CD8-positive, alpha-beta memory T cell (primary cell): ENCODE measurements around the gene ZFHX3. TPM values are rescaled to one million over a fixed set of nuclear protein-coding genes. Genes with fewer than 3 reads are reported as not detected.

Source experiments
- CTCF ChIA-PET: fragments of 350-600 bp; sonication (Branson Sonifier 250); formaldehyde crosslinking; loops from one replicate; lab custom pipeline; 2021; ENCODE audit warnings: antibody characterized with exemption; lab: Charles Lee
- POLR2A ChIA-PET: fragments of 350-600 bp; sonication (Branson Sonifier 250); formaldehyde crosslinking; loops from one replicate; lab custom pipeline; 2021; ENCODE audit warnings: antibody characterized with exemption; lab: Charles Lee
- DNase-seq, 5 donors: peaks; one replicate each; pipeline versions ENCODE4 v3.0.0 to v3.0.0-alpha.2; 2020 to 2022; ENCODE audit warnings: mixed read lengths in 1 of 5
- H3K27ac ChIP-seq: one replicate; pipeline ENCODE4 v1.7.0; 2013; ENCODE audit warnings: low read depth, mild to moderate bottlenecking, low read length, moderate library complexity
- H3K27me3 ChIP-seq: 2 replicates; pipeline ENCODE4 v1.7.0; 2013; ENCODE audit warnings: low read length, mild to moderate bottlenecking; ENCODE audit not compliant: insufficient read depth, poor library complexity, severe bottlenecking
- H3K36me3 ChIP-seq: 2 replicates; pipeline ENCODE4 v1.7.0; 2013; ENCODE audit warnings: mild to moderate bottlenecking, low read length, moderate library complexity; ENCODE audit not compliant: insufficient read depth
- H3K4me1 ChIP-seq: 2 replicates; pipeline ENCODE4 v1.7.0; 2013; ENCODE audit warnings: mild to moderate bottlenecking, low read length, moderate library complexity; ENCODE audit not compliant: insufficient read depth
- H3K4me3 ChIP-seq: 2 replicates; pipeline ENCODE4 v1.7.0; 2013; ENCODE audit warnings: mild to moderate bottlenecking, low read length
- H3K9me3 ChIP-seq: 2 replicates; pipeline ENCODE4 v1.7.0; 2013; ENCODE audit warnings: mild to moderate bottlenecking, low read length
- H3K27ac Mint-ChIP-seq, 8 donors: one replicate each; pipeline ENCODE4 v1.8.0; 2020 to 2021; ENCODE audit warnings: mixed read lengths in 8 of 8, mild to moderate bottlenecking in 6 of 8, inconsistent platforms in 3 of 8, moderate library complexity in 3 of 8
- H3K27me3 Mint-ChIP-seq, 2 donors: one replicate each; pipeline ENCODE4 v1.8.0; 2020 to 2021; ENCODE audit warnings: mixed read lengths in 2 of 2, mild to moderate bottlenecking in 1 of 2, moderate library complexity in 1 of 2
- H3K36me3 Mint-ChIP-seq, 3 donors: one replicate each; pipeline ENCODE4 v1.8.0; 2020 to 2021; ENCODE audit warnings: mixed read lengths in 3 of 3, inconsistent platforms in 1 of 3, mild to moderate bottlenecking in 1 of 3
- H3K4me1 Mint-ChIP-seq, 3 donors: one replicate each; pipeline ENCODE4 v1.8.0; 2020 to 2021; ENCODE audit warnings: mixed read lengths in 3 of 3, inconsistent platforms in 1 of 3, mild to moderate bottlenecking in 1 of 3
- H3K4me3 Mint-ChIP-seq, 7 donors: one replicate each; pipeline ENCODE4 v1.8.0; 2020 to 2021; ENCODE audit warnings: mixed read lengths in 7 of 7, mild to moderate bottlenecking in 6 of 7, moderate library complexity in 4 of 7, inconsistent platforms in 2 of 7
- H3K9me3 Mint-ChIP-seq, 5 donors: one replicate each; pipeline ENCODE4 v1.8.0; 2020 to 2022; ENCODE audit warnings: mixed read lengths in 5 of 5, mild to moderate bottlenecking in 3 of 5, moderate library complexity in 2 of 5, inconsistent platforms in 1 of 5
- polyA plus RNA-seq: library from polyadenylated mRNA; unstranded; fragments of 300-500 nt; fragmentation: Illumina TruSeq; gene quantifications from one replicate; pipeline ENCODE4 v1.2.3, GENCODE V29; 2021
- total RNA-seq, 2 experiments: library from RNA; stranded (reverse); gene quantifications; one replicate each; pipeline ENCODE4 v1.2.3, GENCODE V29; 2021

The ZFHX3 gene
- total and polyA plus RNA-seq, 3 experiments from 2014 or later, result 0.13 to 0.22 (median 0.20) TPM

DNA sequence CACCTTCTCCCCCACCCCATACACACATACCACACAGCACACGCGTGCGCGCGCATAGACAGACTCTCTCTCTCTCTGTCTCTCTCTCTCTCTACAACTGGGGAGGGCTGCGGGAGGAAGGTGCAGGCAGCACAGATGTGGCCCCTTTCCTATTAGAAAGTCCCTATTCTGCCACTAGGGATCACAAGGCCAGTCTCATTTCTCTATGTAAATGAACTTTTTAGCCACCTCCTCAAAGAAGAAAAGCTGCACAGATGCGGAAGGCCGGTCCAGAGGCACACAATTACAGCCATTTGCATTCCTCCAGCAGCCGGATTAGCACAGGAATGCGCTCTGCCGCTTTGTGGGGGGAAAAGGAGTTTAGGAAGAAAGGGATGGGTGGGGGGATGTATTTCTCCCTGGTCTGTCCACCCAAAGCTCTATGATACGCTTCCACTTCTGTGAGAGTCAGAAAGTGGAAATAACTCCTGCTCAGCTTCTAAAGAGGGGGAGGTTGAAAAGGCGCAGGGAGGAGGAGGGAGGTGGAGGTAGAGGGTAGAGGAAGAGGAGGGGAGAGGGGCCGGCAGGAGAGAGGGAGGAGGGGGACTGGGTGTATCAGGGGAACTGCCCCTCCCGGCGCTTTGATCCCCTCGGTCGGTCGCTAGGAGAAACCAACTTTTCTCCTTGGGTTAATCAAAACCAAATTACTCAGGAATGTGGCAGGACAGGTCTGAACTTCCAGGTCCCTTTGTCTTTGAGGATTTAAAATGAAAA is 11.7 kb downstream of the ZFHX3 start:
- peaks cover 10 to 24% of the 10 kb centered on the region in 2 donors for H3K27me3 Mint-ChIP-seq
- no peak for DNase-seq
- no peak overlapping the region for H3K4me3 ChIP-seq
- no peaks in the 10 kb centered on the region for H3K4me1 ChIP-seq
- no peak overlapping the region for H3K27ac Mint-ChIP-seq
- H3K9me3 Mint-ChIP-seq, result peaks cover 0 to 5% (median 0%) of the 10 kb centered on the region in 5 donors
- H3K27ac ChIP-seq, result no peak overlapping the region
- no peaks in the 10 kb centered on the region for H3K27me3 ChIP-seq
- H3K4me3 Mint-ChIP-seq, result no peak overlapping the region
- no peaks in the 10 kb centered on the region for H3K36me3 Mint-ChIP-seq
- no peaks in the 10 kb centered on the region for H3K4me1 Mint-ChIP-seq
- ChIA-PET POLR2A (no interaction called here), CTCF (no interaction called here)
- H3K9me3 ChIP-seq, result no peaks in the 10 kb centered on the region
- no peaks in the 10 kb centered on the region for H3K36me3 ChIP-seq

DNA sequence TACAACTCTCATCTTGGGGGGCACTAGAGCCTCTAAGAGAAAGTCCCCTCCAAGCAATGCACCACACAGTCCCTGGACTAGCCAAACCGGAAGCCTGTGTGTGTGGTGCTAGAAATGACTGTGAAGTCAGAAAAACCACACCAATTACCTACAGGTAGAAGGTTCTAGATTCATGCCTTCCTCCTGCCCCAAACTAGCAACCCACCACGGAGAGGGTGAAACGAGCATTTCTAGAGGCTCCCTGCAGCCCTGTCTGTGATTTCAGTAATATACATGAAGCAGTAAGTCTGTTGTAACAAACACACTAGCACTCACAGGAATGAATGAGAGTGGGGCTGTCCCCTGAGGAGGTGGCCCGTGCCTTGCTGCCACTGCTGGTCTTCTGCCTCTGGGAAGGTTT is 13.6 kb downstream of the ZFHX3 start:
- Mint-ChIP-seq H3K4me3 (no peak overlapping the region), H3K9me3 (peaks cover 0 to 5% (median 0%) of the 10 kb centered on the region in 5 donors), H3K36me3 (no peaks in the 10 kb centered on the region), H3K27ac (no peak overlapping the region), H3K27me3 (peaks cover 16 to 24% of the 10 kb centered on the region in 2 donors), H3K4me1 (no peaks in the 10 kb centered on the region)
- POLR2A ChIA-PET, result no interaction called here
- Histone ChIP-seq H3K36me3 (no peaks in the 10 kb centered on the region), H3K27ac (no peak overlapping the region), H3K4me1 (no peaks in the 10 kb centered on the region), H3K27me3 (no peaks in the 10 kb centered on the region), H3K4me3 (no peak overlapping the region), H3K9me3 (no peaks in the 10 kb centered on the region)
- no peak for DNase-seq
- CTCF ChIA-PET, result no interaction called here

- CTCF ChIA-PET, result no interaction called here
These were observed 14.5 kb downstream of the ZFHX3 start for GRCh38 chr16:73033271-73033998.

DNA sequence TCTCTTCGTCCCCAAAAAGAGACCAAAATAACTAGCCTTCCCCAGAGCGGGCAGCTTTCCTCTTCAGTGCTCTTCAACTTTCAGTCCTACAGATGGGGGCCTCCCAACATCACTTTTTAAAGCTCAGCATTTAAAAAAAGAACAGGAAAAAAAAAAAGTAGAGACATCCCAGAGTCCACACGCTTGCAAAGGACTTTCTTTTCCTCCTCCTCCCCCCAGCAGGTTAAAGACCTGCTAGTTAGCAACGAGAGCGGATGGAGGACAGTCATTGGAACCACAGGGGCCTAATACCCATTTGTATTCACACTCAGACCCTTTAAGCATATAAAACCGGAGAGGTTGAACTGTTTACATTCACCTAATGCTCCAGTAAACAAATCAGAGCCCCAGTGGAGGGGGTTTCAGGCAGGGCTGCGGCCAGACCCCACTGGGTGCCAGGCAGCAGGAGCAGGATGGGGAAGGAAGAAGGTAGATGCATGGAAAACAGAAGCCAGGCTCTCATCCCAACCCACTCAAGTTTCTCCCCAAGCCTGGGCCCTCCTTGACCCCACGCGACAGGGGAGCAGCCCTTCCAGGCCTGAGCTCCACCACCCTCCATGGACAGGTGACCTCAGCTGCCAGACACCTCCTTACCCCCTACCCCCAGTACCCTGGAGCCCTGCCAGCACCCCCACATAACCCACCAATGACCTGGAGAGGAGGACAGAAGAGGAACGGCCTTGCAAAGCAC is 15.2 kb downstream of the ZFHX3 start:
- H3K4me3 Mint-ChIP-seq, result no peak overlapping the region
- H3K27me3 Mint-ChIP-seq, result peaks cover 20 to 22% of the 10 kb centered on the region in 2 donors
- no peaks in the 10 kb centered on the region for H3K4me1 Mint-ChIP-seq
- H3K4me1 ChIP-seq, result no peaks in the 10 kb centered on the region
- DNase-seq, result no peak
- CTCF ChIA-PET, result no interaction called here
- no peaks in the 10 kb centered on the region for H3K9me3 ChIP-seq
- peaks cover 0 to 5% (median 0%) of the 10 kb centered on the region in 5 donors for H3K9me3 Mint-ChIP-seq
- no peak overlapping the region for H3K27ac ChIP-seq
- no peaks in the 10 kb centered on the region for H3K27me3 ChIP-seq
- no peaks in the 10 kb centered on the region for H3K36me3 Mint-ChIP-seq
- H3K27ac Mint-ChIP-seq, result no peak overlapping the region
- POLR2A ChIA-PET, result no interaction called here
- H3K36me3 ChIP-seq, result no peaks in the 10 kb centered on the region
- H3K4me3 ChIP-seq, result no peak overlapping the region

More at GRCh38 chr16:73033271-73033998, 14.5 kb downstream of the ZFHX3 start:
- no peak overlapping the region for H3K4me3 Mint-ChIP-seq
- Histone ChIP-seq H3K36me3 (no peaks in the 10 kb centered on the region), H3K27ac (no peak overlapping the region), H3K27me3 (no peaks in the 10 kb centered on the region), H3K4me3 (no peak overlapping the region), H3K4me1 (no peaks in the 10 kb centered on the region), H3K9me3 (no peaks in the 10 kb centered on the region)
- no peak for DNase-seq
- no peaks in the 10 kb centered on the region for H3K4me1 Mint-ChIP-seq
- peaks cover 20 to 24% of the 10 kb centered on the region in 2 donors for H3K27me3 Mint-ChIP-seq
- no peak overlapping the region for H3K27ac Mint-ChIP-seq
- peaks cover 0 to 5% (median 0%) of the 10 kb centered on the region in 5 donors for H3K9me3 Mint-ChIP-seq
- no peaks in the 10 kb centered on the region for H3K36me3 Mint-ChIP-seq
- POLR2A ChIA-PET, result no interaction called here

DNA sequence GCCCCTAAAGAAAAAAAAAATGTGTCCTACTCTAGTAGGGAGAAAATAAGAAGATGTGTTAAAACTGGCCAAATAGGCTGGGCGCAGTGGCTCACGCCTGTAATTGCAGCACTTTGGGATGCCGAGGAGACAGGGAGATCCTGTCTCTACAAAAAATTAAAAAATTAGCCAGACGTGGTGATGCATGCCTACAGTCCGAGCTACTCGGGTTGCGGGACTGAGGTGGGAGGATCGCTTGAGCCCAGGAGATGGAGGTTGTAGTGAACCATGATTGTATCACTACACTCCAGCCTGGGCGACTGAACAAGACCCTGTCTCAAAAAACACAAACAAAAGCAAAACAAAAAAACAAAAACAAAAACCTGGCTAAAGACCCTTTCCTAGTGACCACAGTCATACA is 15.9 kb downstream of the ZFHX3 start:
- H3K27me3 Mint-ChIP-seq, result peaks cover 18 to 20% of the 10 kb centered on the region in 2 donors
- H3K4me3 ChIP-seq, result no peak overlapping the region
- H3K36me3 ChIP-seq, result no peaks in the 10 kb centered on the region
- no peak for DNase-seq
- no peak overlapping the region for H3K27ac ChIP-seq
- H3K4me1 ChIP-seq, result no peaks in the 10 kb centered on the region
- no peaks in the 10 kb centered on the region for H3K4me1 Mint-ChIP-seq
- no peak overlapping the region for H3K4me3 Mint-ChIP-seq
- no peaks in the 10 kb centered on the region for H3K27me3 ChIP-seq
- H3K36me3 Mint-ChIP-seq, result no peaks in the 10 kb centered on the region
- peaks cover 0 to 5% (median 0%) of the 10 kb centered on the region in 5 donors for H3K9me3 Mint-ChIP-seq
- CTCF ChIA-PET, result no interaction called here
- peak overlapping the region in 1 of 8 donors; percentile 2 for H3K27ac Mint-ChIP-seq
- no peaks in the 10 kb centered on the region for H3K9me3 ChIP-seq
- POLR2A ChIA-PET, result no interaction called here

GRCh38 chr16:73031155-73031866 is 16.6 kb downstream of the ZFHX3 start:
- Histone ChIP-seq H3K27me3 (no peaks in the 10 kb centered on the region), H3K4me3 (no peak overlapping the region), H3K4me1 (no peaks in the 10 kb centered on the region), H3K27ac (no peak overlapping the region), H3K36me3 (no peaks in the 10 kb centered on the region), H3K9me3 (no peaks in the 10 kb centered on the region)
- Mint-ChIP-seq H3K9me3 (peaks cover 0 to 5% (median 0%) of the 10 kb centered on the region in 5 donors), H3K4me3 (no peak overlapping the region), H3K27me3 (peaks cover 14 to 20% of the 10 kb centered on the region in 2 donors), H3K4me1 (no peaks in the 10 kb centered on the region), H3K36me3 (no peaks in the 10 kb centered on the region), H3K27ac (no peak overlapping the region)
- DNase-seq, result no peak
- POLR2A ChIA-PET, result no interaction called here
- CTCF ChIA-PET, result no interaction called here

GRCh38 chr16:73028721-73029361 is 19.1 kb downstream of the ZFHX3 start:
- POLR2A ChIA-PET, result no interaction called here
- Histone ChIP-seq H3K27ac (no peak overlapping the region), H3K9me3 (no peaks in the 10 kb centered on the region), H3K4me1 (no peaks in the 10 kb centered on the region), H3K27me3 (no peaks in the 10 kb centered on the region), H3K4me3 (no peak overlapping the region), H3K36me3 (no peaks in the 10 kb centered on the region)
- no peak overlapping the region for H3K27ac Mint-ChIP-seq
- H3K9me3 Mint-ChIP-seq, result peaks cover 0 to 5% (median 0%) of the 10 kb centered on the region in 5 donors
- no peaks in the 10 kb centered on the region for H3K4me1 Mint-ChIP-seq
- DNase-seq, result no peak
- H3K27me3 Mint-ChIP-seq, result peaks cover 5 to 15% of the 10 kb centered on the region in 2 donors
- CTCF ChIA-PET, result no interaction called here
- H3K4me3 Mint-ChIP-seq, result no peak overlapping the region
- H3K36me3 Mint-ChIP-seq, result no peaks in the 10 kb centered on the region
